ENCODE results near the gene HMCN1.

HMCN1 gene

DNA sequence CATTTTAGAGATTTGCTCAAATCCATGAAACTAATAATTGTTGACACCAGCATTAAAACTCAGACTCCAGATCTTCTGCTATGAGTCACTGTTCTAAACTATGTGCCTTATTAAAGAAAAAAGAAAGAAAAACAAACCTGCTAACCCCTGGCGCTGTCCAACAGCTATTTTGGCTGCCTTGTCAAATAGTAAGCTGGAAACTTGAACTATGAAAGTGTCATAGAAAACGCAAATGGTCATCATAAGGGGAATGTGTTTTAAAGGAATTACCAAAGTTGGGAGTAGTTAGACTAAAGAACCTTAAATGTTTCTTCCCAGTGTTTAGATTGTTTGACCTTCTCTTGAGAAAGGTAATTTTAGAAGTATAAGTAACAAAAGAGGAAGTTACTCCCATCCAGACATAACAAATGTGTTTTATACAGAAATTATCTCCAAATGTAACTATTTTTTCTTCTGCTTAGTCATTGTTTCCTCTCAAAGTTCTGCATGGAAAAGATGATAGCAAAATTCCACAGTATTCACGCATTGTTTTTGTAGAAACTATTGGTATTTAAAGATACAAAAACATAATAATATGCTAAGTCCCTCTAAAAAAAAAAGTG, 368.5 kb downstream of the HMCN1 start (continued):
- TF ChIP-seq BACH2 (CRISPR knock-in tag; IDR thresholded peaks at IDR 0.05; ENCODE audit: borderline replicate concordance) (no peak), ZNF8 (CRISPR knock-in tag; IDR thresholded peaks at IDR 0.05) (no peak)
- TF ChIP-seq, protein P1, sequence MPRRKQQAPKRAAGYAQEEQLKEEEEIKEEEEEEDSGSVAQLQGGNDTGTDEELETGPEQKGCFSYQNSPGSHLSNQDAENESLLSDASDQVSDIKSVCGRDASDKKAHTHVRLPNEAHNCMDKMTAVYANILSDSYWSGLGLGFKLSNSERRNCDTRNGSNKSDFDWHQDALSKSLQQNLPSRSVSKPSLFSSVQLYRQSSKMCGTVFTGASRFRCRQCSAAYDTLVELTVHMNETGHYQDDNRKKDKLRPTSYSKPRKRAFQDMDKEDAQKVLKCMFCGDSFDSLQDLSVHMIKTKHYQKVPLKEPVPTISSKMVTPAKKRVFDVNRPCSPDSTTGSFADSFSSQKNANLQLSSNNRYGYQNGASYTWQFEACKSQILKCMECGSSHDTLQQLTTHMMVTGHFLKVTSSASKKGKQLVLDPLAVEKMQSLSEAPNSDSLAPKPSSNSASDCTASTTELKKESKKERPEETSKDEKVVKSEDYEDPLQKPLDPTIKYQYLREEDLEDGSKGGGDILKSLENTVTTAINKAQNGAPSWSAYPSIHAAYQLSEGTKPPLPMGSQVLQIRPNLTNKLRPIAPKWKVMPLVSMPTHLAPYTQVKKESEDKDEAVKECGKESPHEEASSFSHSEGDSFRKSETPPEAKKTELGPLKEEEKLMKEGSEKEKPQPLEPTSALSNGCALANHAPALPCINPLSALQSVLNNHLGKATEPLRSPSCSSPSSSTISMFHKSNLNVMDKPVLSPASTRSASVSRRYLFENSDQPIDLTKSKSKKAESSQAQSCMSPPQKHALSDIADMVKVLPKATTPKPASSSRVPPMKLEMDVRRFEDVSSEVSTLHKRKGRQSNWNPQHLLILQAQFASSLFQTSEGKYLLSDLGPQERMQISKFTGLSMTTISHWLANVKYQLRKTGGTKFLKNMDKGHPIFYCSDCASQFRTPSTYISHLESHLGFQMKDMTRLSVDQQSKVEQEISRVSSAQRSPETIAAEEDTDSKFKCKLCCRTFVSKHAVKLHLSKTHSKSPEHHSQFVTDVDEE (CRISPR knock-in tag; IDR thresholded peaks at IDR 0.05), result no peak

DNA sequence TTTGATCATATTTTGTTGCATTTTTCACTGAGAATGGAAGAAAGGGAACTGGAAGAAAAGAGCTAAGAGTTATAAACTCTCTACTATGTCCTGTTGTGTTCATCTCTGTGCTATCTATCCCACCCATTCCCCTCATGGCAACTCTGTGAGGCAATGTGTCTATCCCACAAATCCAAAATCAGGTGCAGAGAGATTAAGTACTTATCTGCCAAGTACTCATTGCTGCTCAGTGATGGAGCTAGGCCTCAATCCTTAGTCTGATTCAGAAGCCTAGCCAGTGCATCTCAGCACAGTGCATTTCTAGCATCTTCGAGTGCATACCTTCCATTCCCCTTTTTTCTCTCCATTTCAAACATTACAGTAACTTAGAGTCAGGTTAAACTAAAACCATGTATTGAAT, 370.3 kb downstream of the HMCN1 start:
- ATAC-seq, result no peak

DNA sequence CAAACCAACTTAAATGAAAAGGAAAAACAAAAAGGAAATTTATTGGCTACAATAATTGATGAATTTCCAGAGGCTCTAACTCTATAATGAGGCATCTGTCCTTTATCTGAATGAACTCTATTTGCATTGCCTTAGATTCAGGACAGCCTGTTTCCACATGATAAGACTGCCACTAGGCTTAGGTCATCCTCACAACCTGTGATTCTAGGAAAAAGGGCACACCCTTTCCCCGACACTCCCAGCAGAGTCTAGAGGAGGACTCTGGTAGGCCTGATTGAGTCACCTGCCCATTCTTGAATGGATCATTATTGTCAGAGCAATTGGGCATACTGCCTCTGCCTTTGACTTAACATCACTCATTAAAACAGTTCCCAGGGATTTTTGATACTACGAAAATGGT, 378.1 kb downstream of the HMCN1 start:
- no peak for ATAC-seq

More for the DNA sequence above, 370.3 kb downstream of the HMCN1 start:
- no peak for TF ChIP-seq ZNF70 (CRISPR knock-in tag; IDR thresholded peaks at IDR 0.05)
- no peak for TF ChIP-seq PPARA (CRISPR knock-in tag; IDR thresholded peaks at IDR 0.05; ENCODE audit: borderline replicate concordance)
- TF ChIP-seq, protein P2, sequence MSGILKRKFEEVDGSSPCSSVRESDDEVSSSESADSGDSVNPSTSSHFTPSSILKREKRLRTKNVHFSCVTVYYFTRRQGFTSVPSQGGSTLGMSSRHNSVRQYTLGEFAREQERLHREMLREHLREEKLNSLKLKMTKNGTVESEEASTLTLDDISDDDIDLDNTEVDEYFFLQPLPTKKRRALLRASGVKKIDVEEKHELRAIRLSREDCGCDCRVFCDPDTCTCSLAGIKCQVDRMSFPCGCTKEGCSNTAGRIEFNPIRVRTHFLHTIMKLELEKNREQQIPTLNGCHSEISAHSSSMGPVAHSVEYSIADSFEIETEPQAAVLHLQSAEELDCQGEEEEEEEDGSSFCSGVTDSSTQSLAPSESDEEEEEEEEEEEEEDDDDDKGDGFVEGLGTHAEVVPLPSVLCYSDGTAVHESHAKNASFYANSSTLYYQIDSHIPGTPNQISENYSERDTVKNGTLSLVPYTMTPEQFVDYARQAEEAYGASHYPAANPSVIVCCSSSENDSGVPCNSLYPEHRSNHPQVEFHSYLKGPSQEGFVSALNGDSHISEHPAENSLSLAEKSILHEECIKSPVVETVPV (CRISPR knock-in tag; IDR thresholded peaks at IDR 0.05), result no peak
- no peak for TF ChIP-seq ZFP3 (CRISPR knock-in tag; IDR thresholded peaks at IDR 0.05)
- no peak for TF ChIP-seq GLIS3 (CRISPR knock-in tag; IDR thresholded peaks at IDR 0.05)
- TF ChIP-seq ESRRG (CRISPR knock-in tag; IDR thresholded peaks at IDR 0.05), result no peak

DNA sequence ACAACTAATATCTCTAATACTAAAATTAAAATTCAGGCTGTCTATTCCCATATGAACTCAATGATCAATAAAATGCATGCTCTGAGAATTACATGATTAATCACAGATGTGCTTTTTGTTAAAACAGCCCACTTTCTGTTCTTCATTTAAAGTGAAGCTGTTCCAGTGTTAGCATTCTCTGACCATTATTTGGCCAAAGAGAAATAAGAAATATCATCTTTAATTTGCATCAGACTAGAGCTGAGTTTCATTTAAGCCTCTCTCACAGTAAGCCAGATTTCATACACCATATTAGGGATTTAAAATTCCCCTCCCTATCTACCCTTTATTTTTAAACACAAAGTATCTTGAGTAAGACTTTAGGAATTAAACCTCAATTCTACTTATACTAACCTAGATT, 379.3 kb downstream of the HMCN1 start:
- ATAC-seq, result peak; percentile 80

More for the DNA sequence above, 378.1 kb downstream of the HMCN1 start:
- TF ChIP-seq CSDC2 (CRISPR knock-in tag; IDR thresholded peaks at IDR 0.05) (no peak), ZFP30 (CRISPR knock-in tag; IDR thresholded peaks at IDR 0.05) (no peak), SNAI2 (CRISPR knock-in tag; IDR thresholded peaks at IDR 0.05) (no peak), GLIS3 (CRISPR knock-in tag; IDR thresholded peaks at IDR 0.05) (no peak), ARNTL (CRISPR knock-in tag; IDR thresholded peaks at IDR 0.05; ENCODE audit: borderline replicate concordance, low read depth) (no peak)

DNA sequence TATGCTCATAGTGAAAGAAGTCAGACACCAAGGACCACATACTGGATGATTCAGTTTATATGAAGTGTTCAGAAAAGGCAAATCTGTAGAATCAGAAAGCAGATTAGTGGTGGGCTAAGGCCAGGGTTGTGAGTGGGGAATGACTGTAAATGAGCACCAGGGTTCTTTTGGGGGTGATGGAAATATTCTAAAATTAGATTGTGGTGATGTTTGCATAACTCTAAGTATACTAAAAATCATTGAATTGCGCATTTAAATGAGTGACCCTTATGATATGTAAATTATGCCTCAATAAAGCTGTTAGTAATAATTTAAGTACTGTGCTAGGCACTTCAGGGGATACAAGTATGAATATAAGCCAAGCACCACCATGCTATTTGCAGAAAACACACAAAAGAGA, 384.5 kb downstream of the HMCN1 start:
- TF ChIP-seq ZFP30 (CRISPR knock-in tag; IDR thresholded peaks at IDR 0.05) (no peak), ZNF8 (CRISPR knock-in tag; IDR thresholded peaks at IDR 0.05) (no peak), SNAI2 (CRISPR knock-in tag; IDR thresholded peaks at IDR 0.05) (no peak), ZNF70 (CRISPR knock-in tag; IDR thresholded peaks at IDR 0.05) (no peak), ZNF565 (CRISPR knock-in tag; conservative IDR thresholded peaks at IDR 0.05; ENCODE audit: low read depth) (no peak), TCF4 (CRISPR knock-in tag; IDR thresholded peaks at IDR 0.05; ENCODE audit: borderline replicate concordance) (no peak), RARB (CRISPR knock-in tag; IDR thresholded peaks at IDR 0.05) (no peak), OSR1 (CRISPR knock-in tag; IDR thresholded peaks at IDR 0.05) (no peak), ISL1 (CRISPR knock-in tag; IDR thresholded peaks at IDR 0.05) (no peak)
- TF ChIP-seq, protein P3, sequence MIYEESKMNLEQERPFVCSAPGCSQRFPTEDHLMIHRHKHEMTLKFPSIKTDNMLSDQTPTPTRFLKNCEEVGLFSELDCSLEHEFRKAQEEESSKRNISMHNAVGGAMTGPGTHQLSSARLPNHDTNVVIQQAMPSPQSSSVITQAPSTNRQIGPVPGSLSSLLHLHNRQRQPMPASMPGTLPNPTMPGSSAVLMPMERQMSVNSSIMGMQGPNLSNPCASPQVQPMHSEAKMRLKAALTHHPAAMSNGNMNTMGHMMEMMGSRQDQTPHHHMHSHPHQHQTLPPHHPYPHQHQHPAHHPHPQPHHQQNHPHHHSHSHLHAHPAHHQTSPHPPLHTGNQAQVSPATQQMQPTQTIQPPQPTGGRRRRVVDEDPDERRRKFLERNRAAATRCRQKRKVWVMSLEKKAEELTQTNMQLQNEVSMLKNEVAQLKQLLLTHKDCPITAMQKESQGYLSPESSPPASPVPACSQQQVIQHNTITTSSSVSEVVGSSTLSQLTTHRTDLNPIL (CRISPR knock-in tag; IDR thresholded peaks at IDR 0.05; ENCODE audit: low read depth), result no peak
- TF ChIP-seq, protein P2 (CRISPR knock-in tag; IDR thresholded peaks at IDR 0.05), result no peak
- TF ChIP-seq, protein P4, sequence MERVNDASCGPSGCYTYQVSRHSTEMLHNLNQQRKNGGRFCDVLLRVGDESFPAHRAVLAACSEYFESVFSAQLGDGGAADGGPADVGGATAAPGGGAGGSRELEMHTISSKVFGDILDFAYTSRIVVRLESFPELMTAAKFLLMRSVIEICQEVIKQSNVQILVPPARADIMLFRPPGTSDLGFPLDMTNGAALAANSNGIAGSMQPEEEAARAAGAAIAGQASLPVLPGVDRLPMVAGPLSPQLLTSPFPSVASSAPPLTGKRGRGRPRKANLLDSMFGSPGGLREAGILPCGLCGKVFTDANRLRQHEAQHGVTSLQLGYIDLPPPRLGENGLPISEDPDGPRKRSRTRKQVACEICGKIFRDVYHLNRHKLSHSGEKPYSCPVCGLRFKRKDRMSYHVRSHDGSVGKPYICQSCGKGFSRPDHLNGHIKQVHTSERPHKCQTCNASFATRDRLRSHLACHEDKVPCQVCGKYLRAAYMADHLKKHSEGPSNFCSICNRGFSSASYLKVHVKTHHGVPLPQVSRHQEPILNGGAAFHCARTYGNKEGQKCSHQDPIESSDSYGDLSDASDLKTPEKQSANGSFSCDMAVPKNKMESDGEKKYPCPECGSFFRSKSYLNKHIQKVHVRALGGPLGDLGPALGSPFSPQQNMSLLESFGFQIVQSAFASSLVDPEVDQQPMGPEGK (CRISPR knock-in tag; IDR thresholded peaks at IDR 0.05; ENCODE audit: borderline replicate concordance), result no peak

More for the DNA sequence above, 379.3 kb downstream of the HMCN1 start:
- no peak for TF ChIP-seq ZNF70 (CRISPR knock-in tag; IDR thresholded peaks at IDR 0.05)
- no peak for TF ChIP-seq BACH2 (CRISPR knock-in tag; IDR thresholded peaks at IDR 0.05; ENCODE audit: borderline replicate concordance)
- TF ChIP-seq RARB (CRISPR knock-in tag; IDR thresholded peaks at IDR 0.05), result no peak
- TF ChIP-seq CSDC2 (CRISPR knock-in tag; IDR thresholded peaks at IDR 0.05), result no peak
- TF ChIP-seq SNAI2 (CRISPR knock-in tag; IDR thresholded peaks at IDR 0.05), result no peak
- no peak for TF ChIP-seq ARNTL (CRISPR knock-in tag; IDR thresholded peaks at IDR 0.05; ENCODE audit: borderline replicate concordance, low read depth)
- no peak for TF ChIP-seq TOX (CRISPR knock-in tag; IDR thresholded peaks at IDR 0.05; ENCODE audit: borderline replicate concordance)
- TF ChIP-seq PPARA (CRISPR knock-in tag; IDR thresholded peaks at IDR 0.05; ENCODE audit: borderline replicate concordance), result no peak
- TF ChIP-seq, protein P4 (CRISPR knock-in tag; IDR thresholded peaks at IDR 0.05; ENCODE audit: borderline replicate concordance), result no peak

More for the DNA sequence above, 384.5 kb downstream of the HMCN1 start:
- no peak for ATAC-seq
